Stimulated activated naive CD4-positive, alpha-beta T cell (primary cell): ENCODE results near the gene PLSCR3.

Experiments
- DNase-seq, 6 experiments: peaks; one replicate each; lab custom pipeline; 2025; lab: John Stamatoyannopoulos, UW

Gene PLSCR3

DNA sequence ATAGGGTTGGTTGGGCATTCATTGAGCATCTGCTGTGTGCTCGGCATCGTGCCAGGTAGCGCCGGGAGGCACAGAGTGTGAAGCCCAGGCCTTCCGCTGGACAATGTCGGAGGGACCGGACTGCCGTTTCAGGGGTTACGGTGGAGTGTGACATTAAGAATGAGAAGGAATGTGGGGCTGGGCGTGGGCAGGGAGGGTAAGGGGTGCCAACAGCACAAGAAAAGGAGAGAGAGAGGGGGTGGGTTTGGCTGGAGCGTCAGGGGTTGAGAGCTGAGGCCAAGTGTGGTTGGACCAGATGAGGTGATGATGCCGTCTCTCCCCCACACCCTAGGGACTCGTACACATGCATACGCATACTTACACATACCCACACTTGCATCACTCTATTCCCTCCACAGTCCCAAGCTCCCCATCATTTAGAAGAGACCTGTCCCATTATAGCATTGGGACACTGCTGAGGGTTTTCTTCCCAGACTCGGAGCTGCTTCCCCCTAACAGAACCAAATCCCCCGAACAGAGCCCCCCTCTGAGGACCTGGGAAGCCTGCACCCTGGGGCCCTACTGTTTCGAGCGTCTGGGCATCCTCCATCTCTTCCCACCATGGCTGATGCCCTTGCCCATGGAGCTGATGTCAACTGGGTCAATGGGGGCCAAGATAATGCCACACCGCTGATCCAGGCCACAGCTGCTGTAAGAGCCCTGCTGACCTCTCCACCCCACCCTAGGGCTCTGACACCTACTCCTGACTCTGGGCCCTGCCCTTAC lies 45.7 kb downstream of the PLSCR3 start:
- DNase-seq, result no peak

DNA sequence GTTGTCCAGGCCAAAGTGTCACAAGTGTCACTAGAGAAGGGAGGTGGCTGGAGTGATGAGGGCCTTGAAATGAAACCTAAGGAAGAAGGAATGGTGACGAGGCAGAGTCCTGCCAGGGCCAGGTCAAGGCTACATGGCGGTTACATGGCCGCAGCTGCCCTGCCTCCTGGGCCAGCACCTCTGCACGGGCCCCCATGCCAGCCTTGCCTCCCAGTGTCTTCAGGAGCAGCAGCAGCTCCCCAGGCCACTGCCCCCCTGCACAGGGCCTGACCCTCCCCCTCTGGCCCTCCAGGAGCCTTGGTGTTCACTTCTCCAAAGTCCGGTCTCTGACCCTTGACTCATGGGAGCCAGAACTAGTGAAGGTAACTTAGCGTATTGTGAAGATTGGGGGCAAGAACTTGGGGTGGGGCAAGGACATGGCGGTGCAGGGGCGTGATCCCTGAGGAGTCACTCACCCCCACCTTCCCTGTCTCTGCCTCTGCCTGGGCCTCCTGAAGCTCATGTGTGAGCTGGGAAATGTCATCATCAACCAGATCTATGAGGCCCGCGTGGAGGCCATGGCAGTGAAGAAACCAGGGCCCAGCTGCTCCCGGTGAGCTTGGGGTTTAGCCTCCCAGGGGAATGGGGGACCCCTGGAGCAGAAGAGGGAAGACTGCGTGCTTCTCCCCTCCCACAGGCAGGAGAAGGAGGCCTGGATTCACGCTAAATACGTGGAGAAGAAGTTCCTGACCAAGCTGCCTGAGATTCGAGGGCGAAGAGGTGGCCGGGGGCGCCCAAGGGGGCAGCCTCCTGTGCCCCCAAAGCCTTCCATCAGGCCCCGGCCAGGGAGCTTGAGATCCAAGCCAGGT lies 46.5 kb downstream of the PLSCR3 start:
- DNase-seq, result no peak

DNA sequence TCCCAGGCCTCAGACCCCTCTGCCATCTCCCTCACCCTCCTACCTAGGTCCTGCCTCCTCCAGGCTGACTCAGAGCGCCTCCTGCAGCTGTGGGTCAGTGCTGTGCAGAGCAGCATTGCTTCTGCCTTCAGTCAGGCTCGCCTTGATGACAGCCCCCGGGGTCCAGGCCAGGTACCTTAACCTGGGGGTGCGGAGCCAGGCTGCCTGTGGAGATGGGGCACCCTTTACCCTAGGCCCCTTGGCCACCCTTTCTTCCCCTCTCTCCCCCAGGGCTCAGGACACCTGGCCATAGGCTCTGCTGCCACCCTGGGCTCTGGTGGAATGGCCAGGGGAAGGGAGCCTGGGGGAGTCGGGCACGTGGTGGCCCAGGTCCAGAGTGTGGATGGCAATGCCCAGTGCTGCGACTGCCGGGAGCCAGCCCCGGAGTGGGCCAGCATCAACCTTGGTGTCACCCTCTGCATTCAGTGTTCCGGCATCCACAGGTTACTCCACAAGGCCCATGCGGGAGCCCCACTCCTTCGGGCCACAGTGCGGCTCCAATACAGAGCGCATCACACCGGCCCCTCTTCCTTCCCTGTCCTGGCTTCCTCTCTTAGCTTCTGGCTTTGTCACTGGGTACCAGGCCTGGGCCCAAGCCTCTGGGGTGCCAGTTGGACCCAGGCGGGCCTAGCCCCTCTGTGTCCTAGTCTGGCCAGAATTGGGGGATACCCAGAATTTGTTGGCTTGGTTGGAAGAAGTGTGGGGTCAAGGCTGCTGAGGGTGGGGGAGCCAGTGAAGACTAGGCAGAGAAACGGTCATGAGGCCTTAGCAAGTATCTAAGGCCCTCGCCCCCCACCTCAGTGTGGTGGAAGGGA lies 47.3 kb downstream of the PLSCR3 start:
- DNase-seq, result no peak

DNA sequence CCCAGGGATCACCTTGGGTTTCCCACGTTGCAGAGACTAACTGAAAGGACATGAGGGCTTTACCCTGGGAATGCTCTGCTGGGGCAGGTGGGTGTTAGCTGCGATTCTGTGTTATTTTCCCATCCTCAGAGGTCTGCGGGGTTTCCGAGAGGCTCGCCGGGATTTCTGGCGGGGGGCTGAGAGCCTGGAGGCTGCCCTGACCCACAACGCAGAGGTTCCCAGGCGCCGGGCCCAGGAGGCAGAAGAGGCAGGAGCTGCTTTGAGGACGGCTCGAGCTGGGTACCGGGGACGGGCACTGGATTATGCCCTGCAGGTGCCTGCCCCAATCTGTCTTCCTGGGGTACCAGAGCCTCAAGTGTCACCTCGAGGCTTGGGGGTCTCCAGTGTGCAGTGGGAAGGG lies 51.1 kb downstream of the PLSCR3 start:
- DNase-seq, result no peak

DNA sequence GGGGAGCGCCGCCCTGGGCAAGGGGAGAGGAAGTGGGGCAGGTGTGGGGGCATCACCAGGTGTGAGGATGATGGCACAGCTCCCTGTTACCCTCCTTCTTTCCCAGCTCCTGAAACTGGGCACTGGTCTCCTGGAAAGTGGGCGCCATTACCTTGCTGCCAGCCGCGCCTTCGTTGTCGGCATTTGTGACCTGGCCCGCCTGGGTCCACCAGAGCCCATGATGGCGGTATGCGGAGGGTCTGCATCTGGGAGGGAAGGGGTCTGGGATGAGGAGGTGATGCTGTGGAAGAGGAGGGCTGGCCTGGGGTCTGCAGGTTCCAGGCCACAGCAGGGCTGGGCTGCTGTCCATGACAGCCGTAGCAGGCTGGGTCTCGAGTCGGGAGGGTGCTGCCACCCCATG lies 52.5 kb downstream of the PLSCR3 start:
- DNase-seq, result no peak

DNA sequence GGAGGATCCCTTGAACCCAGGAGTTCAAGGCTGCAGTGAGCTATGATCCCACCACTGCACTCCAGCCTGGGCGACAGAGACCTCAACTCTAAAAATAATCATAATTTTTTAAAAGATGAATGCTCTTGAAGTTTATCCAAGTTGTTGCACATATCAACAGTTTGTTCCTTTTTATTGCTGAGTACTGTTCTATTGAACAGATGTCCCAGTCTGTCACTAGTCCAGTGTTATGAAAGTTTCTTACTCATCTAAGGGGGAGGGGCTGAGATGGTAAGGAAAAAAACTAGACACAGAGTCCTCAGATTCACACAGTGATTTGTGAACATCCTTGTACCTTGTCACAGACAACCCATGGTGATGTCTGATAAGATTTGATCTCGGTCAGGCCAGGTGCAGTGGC lies 54.1 kb downstream of the PLSCR3 start:
- no peak for DNase-seq
